ENCODE results near the gene MIB2. TPM values are rescaled to one million over a fixed set of nuclear protein-coding genes. Genes with fewer than 3 reads are reported as not detected.

Gene MIB2
- total and polyA plus RNA-seq, 10 of the 15 experiments (the other 5 are each of a cell fraction or from before 2014, with no cell fraction given) = 0.42 to 26.8 (median 10.9) TPM; not detected in 1

GRCh38 chr1:1574721-1575537 is 40.4 kb upstream of the MIB2 start, which contains the start of gene SSU72 (continued):
- TF ChIP-seq E2F8 (IDR thresholded peaks at IDR 0.05; ENCODE audit: low read depth, partially characterized antibody) (peak; percentile 43), REST (IDR thresholded peaks at IDR 0.05; ENCODE audit: low read depth, low read length) (0 out of 2 replicates have a peak, but pooled peaks have one; percentile 26), ZSCAN29 (IDR thresholded peaks at IDR 0.05) (0 out of 2 replicates have a peak, but pooled peaks have one; percentile 31), IRF4 (IDR thresholded peaks at IDR 0.05; ENCODE audit: low read depth, low read length) (0 out of 2 replicates have a peak, but pooled peaks have one; percentile 6), ZNF24 (IDR thresholded peaks at IDR 0.05) (no peak), MLLT1 (IDR thresholded peaks at IDR 0.05) (peak; percentile 65; the same call in 1 of the 2 replicates), POLR2AphosphoS2 (IDR thresholded peaks at IDR 0.05; ENCODE audit: low read depth, low read length) (peak; percentile 63; the same call in 1 of the 2 replicates), POU2F2 (IDR thresholded peaks at IDR 0.05; ENCODE audit: borderline replicate concordance, low read depth, low read length) (peak; percentile 64), SIN3A (IDR thresholded peaks at IDR 0.05; ENCODE audit: low read depth, low read length) (peak; percentile 87), ZNF217 (IDR thresholded peaks at IDR 0.05) (peak; percentile 66; the same call in 1 of the 2 replicates), BCL11A (IDR thresholded peaks at IDR 0.05; ENCODE audit: low read depth, low read length) (no peak), RAD51 (IDR thresholded peaks at IDR 0.05) (no peak), SRF (IDR thresholded peaks at IDR 0.05; ENCODE audit: low read depth in 2 of 2, low read length in 2 of 2) (peak; percentile 78 to 96), NFYA (IDR thresholded peaks at IDR 0.05; ENCODE audit: borderline replicate concordance, low read depth, low read length) (no peak), EED (IDR thresholded peaks at IDR 0.05; ENCODE audit: low read depth) (0 out of 2 replicates have a peak, but pooled peaks have one; percentile 20), PAX8 (IDR thresholded peaks at IDR 0.05) (no peak), STAT3 (IDR thresholded peaks at IDR 0.05; ENCODE audit: low read depth, low read length) (no peak)
- TF ChIP-seq, protein P1, sequence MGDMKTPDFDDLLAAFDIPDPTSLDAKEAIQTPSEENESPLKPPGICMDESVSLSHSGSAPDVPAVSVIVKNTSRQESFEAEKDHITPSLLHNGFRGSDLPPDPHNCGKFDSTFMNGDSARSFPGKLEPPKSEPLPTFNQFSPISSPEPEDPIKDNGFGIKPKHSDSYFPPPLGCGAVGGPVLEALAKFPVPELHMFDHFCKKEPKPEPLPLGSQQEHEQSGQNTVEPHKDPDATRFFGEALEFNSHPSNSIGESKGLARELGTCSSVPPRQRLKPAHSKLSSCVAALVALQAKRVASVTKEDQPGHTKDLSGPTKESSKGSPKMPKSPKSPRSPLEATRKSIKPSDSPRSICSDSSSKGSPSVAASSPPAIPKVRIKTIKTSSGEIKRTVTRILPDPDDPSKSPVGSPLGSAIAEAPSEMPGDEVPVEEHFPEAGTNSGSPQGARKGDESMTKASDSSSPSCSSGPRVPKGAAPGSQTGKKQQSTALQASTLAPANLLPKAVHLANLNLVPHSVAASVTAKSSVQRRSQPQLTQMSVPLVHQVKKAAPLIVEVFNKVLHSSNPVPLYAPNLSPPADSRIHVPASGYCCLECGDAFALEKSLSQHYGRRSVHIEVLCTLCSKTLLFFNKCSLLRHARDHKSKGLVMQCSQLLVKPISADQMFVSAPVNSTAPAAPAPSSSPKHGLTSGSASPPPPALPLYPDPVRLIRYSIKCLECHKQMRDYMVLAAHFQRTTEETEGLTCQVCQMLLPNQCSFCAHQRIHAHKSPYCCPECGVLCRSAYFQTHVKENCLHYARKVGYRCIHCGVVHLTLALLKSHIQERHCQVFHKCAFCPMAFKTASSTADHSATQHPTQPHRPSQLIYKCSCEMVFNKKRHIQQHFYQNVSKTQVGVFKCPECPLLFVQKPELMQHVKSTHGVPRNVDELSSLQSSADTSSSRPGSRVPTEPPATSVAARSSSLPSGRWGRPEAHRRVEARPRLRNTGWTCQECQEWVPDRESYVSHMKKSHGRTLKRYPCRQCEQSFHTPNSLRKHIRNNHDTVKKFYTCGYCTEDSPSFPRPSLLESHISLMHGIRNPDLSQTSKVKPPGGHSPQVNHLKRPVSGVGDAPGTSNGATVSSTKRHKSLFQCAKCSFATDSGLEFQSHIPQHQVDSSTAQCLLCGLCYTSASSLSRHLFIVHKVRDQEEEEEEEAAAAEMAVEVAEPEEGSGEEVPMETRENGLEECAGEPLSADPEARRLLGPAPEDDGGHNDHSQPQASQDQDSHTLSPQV (IDR thresholded peaks at IDR 0.05) = peak; percentile 87; the same call in 1 of the 2 replicates
